Measurements from ENCODE around the gene CXCL17. TPM values are rescaled to one million over a fixed set of nuclear protein-coding genes. Genes with fewer than 3 reads are reported as not detected.
A peak's percentile ranks its signal among the peaks of the same experiment; 100 is the strongest.

Gene CXCL17
- total RNA-seq, 5 donors from 2014 or later (not counting 1 experiment from before 2014, with no cell fraction given), result not detected

DNA sequence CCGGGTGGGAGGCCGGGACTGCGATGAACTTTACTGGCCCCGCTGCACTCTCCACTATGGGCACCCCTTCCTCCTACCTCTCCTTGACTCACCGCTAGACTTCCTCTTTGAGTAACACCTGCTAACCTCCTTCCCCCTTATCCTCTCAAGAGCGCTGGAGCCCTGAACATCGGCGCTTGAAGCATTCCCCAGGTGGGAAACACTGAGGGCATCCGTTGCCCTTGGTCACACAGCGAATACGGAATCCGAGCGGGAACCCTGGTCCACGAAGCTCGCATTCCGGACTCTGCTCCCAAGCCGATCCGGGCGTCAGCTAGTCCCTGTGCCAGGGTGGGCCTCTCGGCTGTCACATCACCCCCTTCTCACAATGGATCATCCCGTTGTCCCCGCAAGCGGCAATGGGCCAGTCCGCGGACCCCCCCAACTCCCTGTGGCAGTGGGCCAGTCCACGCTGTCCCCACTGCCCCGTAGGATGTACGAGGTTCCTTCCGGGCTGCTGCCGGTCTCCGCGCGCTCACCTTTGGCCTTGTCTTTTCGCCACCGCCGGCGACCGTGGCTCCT is 19.8 kb downstream of the CXCL17 start:
- DNase-seq, result peak in 33 of 35 experiments; percentile 19 to 68 (median 45)
- Mint-ChIP-seq H3K27me3 (no peaks in the 10 kb centered on the region), H3K4me3 (peak overlapping the region; percentile 94 to 99 (median 99)), H3K9me3 (no peaks in the 10 kb centered on the region), H3K4me1 (peaks cover 42 to 47% (median 44%) of the 10 kb centered on the region in 3 donors), H3K27ac (peak overlapping the region; percentile 85 to 95), H3K36me3 (no peaks in the 10 kb centered on the region)
- H3K27ac ChIP-seq (ENCODE audit: low read length), result peak overlapping the region; percentile 62
- H3K9me3 ChIP-seq, result no peaks in the 10 kb centered on the region
- CTCF ChIA-PET, result interaction anchor here (0.6 to 2.3 kb wide), 8 partner anchors 10 to 107 kb away, joined by 3 to 25 read pairs (median 7); no protein-coding TSS in a partner anchor
- POLR2A ChIA-PET, result interaction anchor here in 1 of 2 donors (0.7 kb wide), 1 partner anchor 28 kb away, joined by 3 read pairs; no protein-coding TSS in a partner anchor
- peak overlapping the region; percentile 81 to 83 for H3K4me3 ChIP-seq (ENCODE audit: control insufficient read depth in 1 of 2, extremely low read depth in 1 of 2, low read length in 1 of 2)
- no peaks in the 10 kb centered on the region for H3K36me3 ChIP-seq (ENCODE audit: control insufficient read depth in 2 of 2, extremely low read depth in 1 of 2, insufficient read depth in 1 of 2, low read length in 1 of 2)
- under 1% methylated on average over 33 of the region's 38 CpGs for WGBS (ENCODE audit: insufficient coverage)
- H3K27me3 ChIP-seq (replicated peaks in 1 of 2; ENCODE audit: control insufficient read depth in 2 of 2, extremely low read depth in 1 of 2, insufficient read depth in 2 of 2, low read length in 1 of 2), result no peaks in the 10 kb centered on the region
- ATAC-seq (replicated peaks in 1 of 4), result peak; percentile 41 to 58 (median 50)
- H3K4me1 ChIP-seq (ENCODE audit: control insufficient read depth in 1 of 2, extremely low read depth in 1 of 2, insufficient read depth in 2 of 2, low read length in 2 of 2), result peaks cover 8 to 50% of the 10 kb centered on the region in 2 experiments

GRCh38 chr19:42422092-42422900 is 20.4 kb downstream of the CXCL17 start:
- H3K36me3 Mint-ChIP-seq, result no peaks in the 10 kb centered on the region
- H3K4me1 Mint-ChIP-seq, result peaks cover 42 to 47% (median 44%) of the 10 kb centered on the region in 3 donors
- no peaks in the 10 kb centered on the region for H3K27me3 ChIP-seq (replicated peaks in 1 of 2; ENCODE audit: control insufficient read depth in 2 of 2, extremely low read depth in 1 of 2, insufficient read depth in 2 of 2, low read length in 1 of 2)
- no peaks in the 10 kb centered on the region for H3K27me3 Mint-ChIP-seq
- ChIA-PET CTCF (interaction anchor here in 1 of 2 donors (1.5 to 2.3 kb wide), 3 partner anchors 11 to 28 kb away, joined by 4 to 11 read pairs (median 10); no protein-coding TSS in a partner anchor), POLR2A (no interaction called here)
- H3K4me3 Mint-ChIP-seq, result peak overlapping the region; percentile 94 to 99 (median 99)
- peaks cover 0 to 4% of the 10 kb centered on the region in 2 donors for H3K36me3 ChIP-seq (ENCODE audit: control insufficient read depth in 2 of 2, extremely low read depth in 1 of 2, insufficient read depth in 1 of 2, low read length in 1 of 2)
- 87% methylated on average over 11 of the region's 17 CpGs for WGBS (ENCODE audit: insufficient coverage)
- H3K27ac Mint-ChIP-seq, result peak overlapping the region; percentile 85 to 95
- peaks cover 8 to 50% of the 10 kb centered on the region in 2 experiments for H3K4me1 ChIP-seq (ENCODE audit: control insufficient read depth in 1 of 2, extremely low read depth in 1 of 2, insufficient read depth in 2 of 2, low read length in 2 of 2)
- peak overlapping the region; percentile 62 for H3K27ac ChIP-seq (ENCODE audit: low read length)
- H3K9me3 Mint-ChIP-seq, result no peaks in the 10 kb centered on the region
- no peak for ATAC-seq (replicated peaks in 1 of 4)
- DNase-seq, result no peak
- H3K9me3 ChIP-seq, result no peaks in the 10 kb centered on the region
- peak overlapping the region; percentile 81 to 83 for H3K4me3 ChIP-seq (ENCODE audit: control insufficient read depth in 1 of 2, extremely low read depth in 1 of 2, low read length in 1 of 2)

- Mint-ChIP-seq H3K4me3 (peak overlapping the region; percentile 94 to 99 (median 99)), H3K9me3 (no peaks in the 10 kb centered on the region), H3K36me3 (no peaks in the 10 kb centered on the region), H3K27me3 (no peaks in the 10 kb centered on the region), H3K4me1 (peaks cover 42 to 47% (median 44%) of the 10 kb centered on the region in 3 donors), H3K27ac (no peak overlapping the region)
- no peak overlapping the region for H3K27ac ChIP-seq (ENCODE audit: low read length)
- no peaks in the 10 kb centered on the region for H3K27me3 ChIP-seq (replicated peaks in 1 of 2; ENCODE audit: control insufficient read depth in 2 of 2, extremely low read depth in 1 of 2, insufficient read depth in 2 of 2, low read length in 1 of 2)
- peaks cover 0 to 6% of the 10 kb centered on the region in 2 donors for H3K36me3 ChIP-seq (ENCODE audit: control insufficient read depth in 2 of 2, extremely low read depth in 1 of 2, insufficient read depth in 1 of 2, low read length in 1 of 2)
- ChIA-PET POLR2A (no interaction called here), CTCF (interaction anchor here in 1 of 2 donors (2.2 kb wide), 1 partner anchor 19 kb away, joined by 12 read pairs; no protein-coding TSS in a partner anchor)
- peaks cover 8 to 50% of the 10 kb centered on the region in 2 experiments for H3K4me1 ChIP-seq (ENCODE audit: control insufficient read depth in 1 of 2, extremely low read depth in 1 of 2, insufficient read depth in 2 of 2, low read length in 2 of 2)
- DNase-seq (no peak), ATAC-seq (replicated peaks in 1 of 4) (no peak)
- no peak overlapping the region for H3K4me3 ChIP-seq (ENCODE audit: control insufficient read depth in 1 of 2, extremely low read depth in 1 of 2, low read length in 1 of 2)
- WGBS (ENCODE audit: insufficient coverage), result 98% methylated on average over 9 of the region's 9 CpGs
- no peaks in the 10 kb centered on the region for H3K9me3 ChIP-seq
Observed at GRCh38 chr19:42421591-42422031, 21.1 kb downstream of the CXCL17 start.

DNA sequence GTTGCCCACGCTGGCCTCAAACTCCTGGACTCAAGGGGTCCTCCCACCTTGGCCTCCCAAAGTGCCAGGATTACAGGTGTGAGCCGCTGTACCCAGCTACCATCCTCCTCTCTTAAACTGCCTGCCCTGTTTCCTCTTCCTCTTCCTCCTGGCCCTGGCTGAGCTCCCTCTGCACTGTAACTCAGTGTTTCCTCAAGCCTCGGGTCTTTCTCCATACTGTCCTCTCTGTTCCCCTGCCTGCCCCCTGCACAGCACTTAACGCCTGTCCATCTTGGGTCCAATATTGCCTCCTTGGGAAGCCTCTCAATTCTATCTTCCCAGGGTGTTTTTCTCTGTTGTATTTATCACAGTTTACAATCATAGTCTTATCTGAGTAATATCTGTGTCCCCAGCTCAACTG is 21.6 kb downstream of the CXCL17 start:
- no peaks in the 10 kb centered on the region for H3K36me3 Mint-ChIP-seq
- H3K4me3 ChIP-seq (ENCODE audit: control insufficient read depth in 1 of 2, extremely low read depth in 1 of 2, low read length in 1 of 2), result no peak overlapping the region
- H3K4me1 Mint-ChIP-seq, result peaks cover 42 to 47% (median 44%) of the 10 kb centered on the region in 3 donors
- WGBS (ENCODE audit: insufficient coverage), result 90% methylated on average over 4 of the region's 4 CpGs
- no peaks in the 10 kb centered on the region for H3K9me3 ChIP-seq
- H3K27ac ChIP-seq (ENCODE audit: low read length), result no peak overlapping the region
- peaks cover 0 to 6% of the 10 kb centered on the region in 2 donors for H3K36me3 ChIP-seq (ENCODE audit: control insufficient read depth in 2 of 2, extremely low read depth in 1 of 2, insufficient read depth in 1 of 2, low read length in 1 of 2)
- peak overlapping the region in 1 of 2 donors; percentile 45 for H3K27ac Mint-ChIP-seq
- no peaks in the 10 kb centered on the region for H3K9me3 Mint-ChIP-seq
- ATAC-seq (replicated peaks in 1 of 4) (no peak), DNase-seq (no peak)
- POLR2A ChIA-PET, result no interaction called here
- peak overlapping the region; percentile 94 to 99 (median 99) for H3K4me3 Mint-ChIP-seq
- CTCF ChIA-PET, result interaction anchor here (1.5 to 2.2 kb wide), 3 partner anchors 18 to 20 kb away, joined by 5 to 12 read pairs (median 8); no protein-coding TSS in a partner anchor
- no peaks in the 10 kb centered on the region for H3K27me3 Mint-ChIP-seq
- peaks cover 8 to 50% of the 10 kb centered on the region in 2 experiments for H3K4me1 ChIP-seq (ENCODE audit: control insufficient read depth in 1 of 2, extremely low read depth in 1 of 2, insufficient read depth in 2 of 2, low read length in 2 of 2)
- H3K27me3 ChIP-seq (replicated peaks in 1 of 2; ENCODE audit: control insufficient read depth in 2 of 2, extremely low read depth in 1 of 2, insufficient read depth in 2 of 2, low read length in 1 of 2), result no peaks in the 10 kb centered on the region

DNA sequence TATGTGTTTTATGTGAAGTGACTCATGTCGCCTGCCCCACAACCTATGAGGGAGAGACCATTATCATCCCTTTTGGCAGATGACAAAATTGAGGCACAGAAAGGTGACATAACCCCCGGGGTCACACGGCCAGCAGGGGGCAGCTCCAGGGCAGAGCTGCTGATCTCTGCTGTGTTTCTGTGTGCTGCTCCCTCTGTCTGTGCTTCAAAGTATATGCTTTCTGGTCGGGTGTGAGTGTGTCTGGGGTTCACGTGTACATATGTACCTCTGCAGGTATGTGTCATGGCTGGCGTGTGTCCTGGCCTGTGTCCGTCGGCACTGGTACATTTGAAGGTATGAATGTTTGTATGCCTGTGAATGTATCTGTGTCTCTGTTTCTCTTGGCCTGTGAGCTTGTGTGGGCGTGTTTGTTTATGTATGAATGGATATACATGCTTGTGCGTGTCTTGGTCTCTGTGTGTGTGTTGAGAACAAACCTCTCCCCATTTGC is 22.6 kb downstream of the CXCL17 start:
- Mint-ChIP-seq H3K4me3 (no peak overlapping the region), H3K27ac (peak overlapping the region; percentile 18 to 31), H3K4me1 (peaks cover 42 to 47% (median 44%) of the 10 kb centered on the region in 3 donors), H3K36me3 (no peaks in the 10 kb centered on the region), H3K9me3 (no peaks in the 10 kb centered on the region), H3K27me3 (no peaks in the 10 kb centered on the region)
- H3K27ac ChIP-seq (ENCODE audit: low read length), result no peak overlapping the region
- H3K9me3 ChIP-seq, result no peaks in the 10 kb centered on the region
- H3K4me1 ChIP-seq (ENCODE audit: control insufficient read depth in 1 of 2, extremely low read depth in 1 of 2, insufficient read depth in 2 of 2, low read length in 2 of 2), result peaks cover 8 to 50% of the 10 kb centered on the region in 2 experiments
- CTCF ChIA-PET, result interaction anchor here (1.0 to 2.2 kb wide), 5 partner anchors 13 to 21 kb away, joined by 5 to 12 read pairs (median 6); no protein-coding TSS in a partner anchor
- peaks cover 0 to 6% of the 10 kb centered on the region in 2 donors for H3K36me3 ChIP-seq (ENCODE audit: control insufficient read depth in 2 of 2, extremely low read depth in 1 of 2, insufficient read depth in 1 of 2, low read length in 1 of 2)
- no peaks in the 10 kb centered on the region for H3K27me3 ChIP-seq (replicated peaks in 1 of 2; ENCODE audit: control insufficient read depth in 2 of 2, extremely low read depth in 1 of 2, insufficient read depth in 2 of 2, low read length in 1 of 2)
- ATAC-seq (replicated peaks in 1 of 4), result peak in 3 of 4 experiments; percentile 13 to 21 (median 21)
- 38% methylated on average over 8 of the region's 10 CpGs for WGBS (ENCODE audit: insufficient coverage)
- POLR2A ChIA-PET, result no interaction called here
- DNase-seq, result peak; percentile 46 to 85 (median 71)
- no peak overlapping the region for H3K4me3 ChIP-seq (ENCODE audit: control insufficient read depth in 1 of 2, extremely low read depth in 1 of 2, low read length in 1 of 2)

DNA sequence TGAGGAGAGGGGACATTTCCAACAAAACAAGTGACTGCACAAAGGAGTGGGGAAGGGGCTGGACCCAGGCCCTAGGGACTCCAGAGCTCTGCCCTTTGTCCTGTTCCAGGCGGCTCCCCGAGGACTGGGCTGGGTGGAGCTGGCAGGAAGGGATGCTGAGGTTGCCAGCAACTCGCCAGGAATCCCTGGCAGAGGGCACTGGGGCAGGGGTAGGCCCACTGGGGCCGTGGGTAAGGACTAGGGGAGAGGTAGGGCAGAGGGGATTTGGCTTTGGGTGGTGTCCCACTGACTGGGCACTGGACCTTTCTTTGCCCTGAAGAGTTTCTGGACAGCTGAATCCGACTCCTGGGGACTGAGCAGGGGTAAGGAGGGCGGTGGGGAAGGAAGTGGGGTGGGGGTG is 23.4 kb downstream of the CXCL17 start:
- no peaks in the 10 kb centered on the region for H3K27me3 ChIP-seq (replicated peaks in 1 of 2; ENCODE audit: control insufficient read depth in 2 of 2, extremely low read depth in 1 of 2, insufficient read depth in 2 of 2, low read length in 1 of 2)
- ATAC-seq (replicated peaks in 1 of 4), result no peak
- ChIA-PET POLR2A (no interaction called here), CTCF (interaction anchor here (0.6 to 2.2 kb wide), 6 partner anchors 14 to 283 kb away, joined by 4 to 12 read pairs (median 7); no protein-coding TSS in a partner anchor)
- Mint-ChIP-seq H3K4me3 (no peak overlapping the region), H3K27me3 (no peaks in the 10 kb centered on the region), H3K4me1 (peaks cover 41 to 45% (median 41%) of the 10 kb centered on the region in 3 donors), H3K36me3 (peaks cover 5% of the 10 kb centered on the region), H3K27ac (no peak overlapping the region), H3K9me3 (no peaks in the 10 kb centered on the region)
- peaks cover 8 to 42% of the 10 kb centered on the region in 2 experiments for H3K4me1 ChIP-seq (ENCODE audit: control insufficient read depth in 1 of 2, extremely low read depth in 1 of 2, insufficient read depth in 2 of 2, low read length in 2 of 2)
- no peak overlapping the region for H3K4me3 ChIP-seq (ENCODE audit: control insufficient read depth in 1 of 2, extremely low read depth in 1 of 2, low read length in 1 of 2)
- H3K27ac ChIP-seq (ENCODE audit: low read length), result no peak overlapping the region
- 85% methylated on average over 5 of the region's 6 CpGs for WGBS (ENCODE audit: insufficient coverage)
- H3K36me3 ChIP-seq (ENCODE audit: control insufficient read depth in 2 of 2, extremely low read depth in 1 of 2, insufficient read depth in 1 of 2, low read length in 1 of 2), result peaks cover 0 to 8% of the 10 kb centered on the region in 2 donors
- no peak for DNase-seq
- H3K9me3 ChIP-seq, result no peaks in the 10 kb centered on the region

All from T-cell (primary cell).